DND-41 (cell line): Measurements from ENCODE around the gene PIGX.

Experiments
- CTCF ChIP-seq: IDR thresholded peaks from 2 replicates; pipeline ENCODE4 v1.5.1; 2012; ENCODE audit warnings: borderline replicate concordance, low read length, moderate library complexity, mild to moderate bottlenecking; ENCODE audit not compliant: poor library complexity, severe bottlenecking; ENCODE audit errors: extremely low read depth
- EZH2 ChIP-seq: IDR thresholded peaks from 3 replicates; pipeline ENCODE4 v1.6.1; 2012; ENCODE audit warnings: borderline replicate concordance, low read depth, mild to moderate bottlenecking, moderate library complexity, low read length, inconsistent platforms; ENCODE audit not compliant: severe bottlenecking

DNA sequence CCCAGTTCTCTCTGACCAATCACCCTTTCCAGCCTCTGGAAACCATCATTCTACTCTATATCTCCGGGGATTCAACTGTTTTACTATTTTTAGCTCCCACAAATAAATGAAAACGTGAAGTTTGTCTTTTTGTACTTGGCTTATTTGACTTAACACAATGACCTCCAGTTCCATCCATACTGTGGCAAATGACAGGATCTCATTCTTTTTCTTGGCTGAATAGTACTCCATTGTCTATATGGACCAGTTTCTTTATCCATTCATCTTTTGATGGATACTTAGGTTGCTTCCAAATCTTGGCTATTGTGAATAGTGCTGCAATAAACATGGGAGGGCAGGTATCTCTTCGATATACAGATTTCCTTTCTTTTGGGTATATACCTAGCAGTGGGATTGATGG lies 38.5 kb upstream of the PIGX start:
- TF ChIP-seq CTCF (no peak), EZH2 (no peak)
